SK-N-SH (cell line): ENCODE data around the gene KCND3.

ENCODE experiments used
- JUND ChIP-seq: IDR thresholded peaks from 2 replicates; pipeline ENCODE4 v1.4.0; 2012
- POLR2AphosphoS5 ChIP-seq: IDR thresholded peaks from 2 replicates; pipeline ENCODE4 v1.6.1; 2012; ENCODE audit warnings: low read depth, low read length
- SIN3A ChIP-seq: IDR thresholded peaks from 2 replicates; pipeline ENCODE4 v1.6.1; 2012; ENCODE audit warnings: low read depth, mild to moderate bottlenecking, low read length, moderate library complexity, borderline replicate concordance
- TAF1 ChIP-seq: IDR thresholded peaks from 2 replicates; pipeline ENCODE4 v1.6.1; 2012; ENCODE audit warnings: low read depth, mild to moderate bottlenecking, low read length, moderate library complexity, borderline replicate concordance
- YY1 ChIP-seq: IDR thresholded peaks from 2 replicates; pipeline ENCODE4 v1.4.0; 2012; ENCODE audit warnings: low read depth, mild to moderate bottlenecking
- TF ChIP-seq, protein P1 (sequence below): IDR thresholded peaks from 2 replicates; pipeline ENCODE4 v1.6.1; 2012; ENCODE audit warnings: mild to moderate bottlenecking, low read depth, low read length, moderate library complexity
- TF ChIP-seq, protein P2 (sequence below): fragments of 200-600 bp; sonication (generic); IDR thresholded peaks from 2 replicates; pipeline ENCODE4 v1.6.1; 2017; ENCODE audit warnings: antibody characterized with exemption, mild to moderate bottlenecking, moderate library complexity

DNA sequence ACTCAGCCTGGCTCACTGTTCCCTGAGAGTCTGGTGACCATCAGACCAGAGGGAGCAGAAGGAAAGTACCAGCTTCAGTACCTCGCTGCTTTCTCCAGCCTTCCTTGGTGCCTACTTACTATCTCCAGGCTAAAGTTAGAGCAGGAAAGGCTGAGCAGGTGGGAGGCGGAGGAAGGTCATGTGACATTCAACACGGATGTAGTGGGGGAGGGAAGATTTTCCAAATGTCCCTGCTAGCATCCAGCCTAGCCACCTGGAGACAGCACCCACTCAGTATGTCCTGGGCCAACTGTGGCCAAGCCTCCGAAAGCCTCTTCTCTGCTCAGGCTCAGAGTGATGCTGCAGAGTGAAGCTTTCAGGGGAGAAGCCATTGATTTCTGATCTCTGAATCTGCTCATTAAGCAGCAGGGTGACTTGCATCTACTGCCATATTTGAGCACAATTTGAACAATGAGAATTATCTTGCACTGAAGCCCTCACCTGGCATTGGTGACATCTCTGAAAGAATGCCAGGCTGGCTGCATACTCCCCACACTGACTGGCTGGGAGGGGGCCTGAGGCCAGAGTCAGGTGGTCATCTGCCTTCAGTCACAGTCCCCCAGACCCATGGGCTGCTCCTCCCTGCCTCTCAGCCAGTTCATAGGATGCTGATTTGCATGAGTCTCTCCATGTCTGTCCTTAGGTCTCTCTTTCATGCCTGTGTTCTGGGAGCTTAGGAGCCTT is 86.2 kb downstream of the KCND3 start:
- TF ChIP-seq, protein P1, sequence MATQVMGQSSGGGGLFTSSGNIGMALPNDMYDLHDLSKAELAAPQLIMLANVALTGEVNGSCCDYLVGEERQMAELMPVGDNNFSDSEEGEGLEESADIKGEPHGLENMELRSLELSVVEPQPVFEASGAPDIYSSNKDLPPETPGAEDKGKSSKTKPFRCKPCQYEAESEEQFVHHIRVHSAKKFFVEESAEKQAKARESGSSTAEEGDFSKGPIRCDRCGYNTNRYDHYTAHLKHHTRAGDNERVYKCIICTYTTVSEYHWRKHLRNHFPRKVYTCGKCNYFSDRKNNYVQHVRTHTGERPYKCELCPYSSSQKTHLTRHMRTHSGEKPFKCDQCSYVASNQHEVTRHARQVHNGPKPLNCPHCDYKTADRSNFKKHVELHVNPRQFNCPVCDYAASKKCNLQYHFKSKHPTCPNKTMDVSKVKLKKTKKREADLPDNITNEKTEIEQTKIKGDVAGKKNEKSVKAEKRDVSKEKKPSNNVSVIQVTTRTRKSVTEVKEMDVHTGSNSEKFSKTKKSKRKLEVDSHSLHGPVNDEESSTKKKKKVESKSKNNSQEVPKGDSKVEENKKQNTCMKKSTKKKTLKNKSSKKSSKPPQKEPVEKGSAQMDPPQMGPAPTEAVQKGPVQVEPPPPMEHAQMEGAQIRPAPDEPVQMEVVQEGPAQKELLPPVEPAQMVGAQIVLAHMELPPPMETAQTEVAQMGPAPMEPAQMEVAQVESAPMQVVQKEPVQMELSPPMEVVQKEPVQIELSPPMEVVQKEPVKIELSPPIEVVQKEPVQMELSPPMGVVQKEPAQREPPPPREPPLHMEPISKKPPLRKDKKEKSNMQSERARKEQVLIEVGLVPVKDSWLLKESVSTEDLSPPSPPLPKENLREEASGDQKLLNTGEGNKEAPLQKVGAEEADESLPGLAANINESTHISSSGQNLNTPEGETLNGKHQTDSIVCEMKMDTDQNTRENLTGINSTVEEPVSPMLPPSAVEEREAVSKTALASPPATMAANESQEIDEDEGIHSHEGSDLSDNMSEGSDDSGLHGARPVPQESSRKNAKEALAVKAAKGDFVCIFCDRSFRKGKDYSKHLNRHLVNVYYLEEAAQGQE: no peak
- TF ChIP-seq SIN3A: no peak
- TF ChIP-seq POLR2AphosphoS5: no peak
- TF ChIP-seq, protein P2, sequence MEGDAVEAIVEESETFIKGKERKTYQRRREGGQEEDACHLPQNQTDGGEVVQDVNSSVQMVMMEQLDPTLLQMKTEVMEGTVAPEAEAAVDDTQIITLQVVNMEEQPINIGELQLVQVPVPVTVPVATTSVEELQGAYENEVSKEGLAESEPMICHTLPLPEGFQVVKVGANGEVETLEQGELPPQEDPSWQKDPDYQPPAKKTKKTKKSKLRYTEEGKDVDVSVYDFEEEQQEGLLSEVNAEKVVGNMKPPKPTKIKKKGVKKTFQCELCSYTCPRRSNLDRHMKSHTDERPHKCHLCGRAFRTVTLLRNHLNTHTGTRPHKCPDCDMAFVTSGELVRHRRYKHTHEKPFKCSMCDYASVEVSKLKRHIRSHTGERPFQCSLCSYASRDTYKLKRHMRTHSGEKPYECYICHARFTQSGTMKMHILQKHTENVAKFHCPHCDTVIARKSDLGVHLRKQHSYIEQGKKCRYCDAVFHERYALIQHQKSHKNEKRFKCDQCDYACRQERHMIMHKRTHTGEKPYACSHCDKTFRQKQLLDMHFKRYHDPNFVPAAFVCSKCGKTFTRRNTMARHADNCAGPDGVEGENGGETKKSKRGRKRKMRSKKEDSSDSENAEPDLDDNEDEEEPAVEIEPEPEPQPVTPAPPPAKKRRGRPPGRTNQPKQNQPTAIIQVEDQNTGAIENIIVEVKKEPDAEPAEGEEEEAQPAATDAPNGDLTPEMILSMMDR: no peak
- no peak for TF ChIP-seq TAF1
- TF ChIP-seq JUND: no peak
- no peak for TF ChIP-seq YY1
